HEK293T (cell line): Measurements from ENCODE around the gene TPX2.

Source experiments
- CTCF ChIA-PET: fragments of 350-600 bp; formaldehyde crosslinking; extraction: SDS; loops from one replicate; lab custom pipeline; 2021; ENCODE audit warnings: antibody characterized with exemption, inconsistent platforms; lab: Yijun Ruan, JAX
- POLR2A ChIA-PET: fragments of 350-600 bp; formaldehyde crosslinking; extraction: SDS; loops from one replicate; lab custom pipeline; 2020; ENCODE audit warnings: antibody characterized with exemption, inconsistent platforms; lab: Yijun Ruan, JAX
- DNase-seq: peaks from one replicate; pipeline ENCODE4 v3.0.0; 2012; ENCODE audit warnings: mixed read lengths; ENCODE audit errors: extremely low spot score
- ARNT ChIP-seq: fragments of 450-650 bp; IDR thresholded peaks from 2 replicates; pipeline ENCODE4 v1.6.1; 2017; ENCODE audit warnings: mild to moderate bottlenecking
- BHLHE40 ChIP-seq: fragments of 450-650 bp; IDR thresholded peaks from 2 replicates; pipeline ENCODE4 v1.6.1; 2016; ENCODE audit warnings: mild to moderate bottlenecking, moderate library complexity, borderline replicate concordance
- CTBP1 ChIP-seq: fragments of 450-650 bp; IDR thresholded peaks from 2 replicates; pipeline ENCODE4 v1.6.1; 2016; ENCODE audit warnings: borderline replicate concordance
- ELF4 ChIP-seq: fragments of 450-650 bp; IDR thresholded peaks from 2 replicates; pipeline ENCODE4 v1.6.1; 2017; ENCODE audit warnings: antibody characterized with exemption
- FOXA1 ChIP-seq: fragments of 450-650 bp; IDR thresholded peaks from 2 replicates; pipeline ENCODE4 v1.6.1; 2016; ENCODE audit warnings: mild to moderate bottlenecking
- FOXK2 ChIP-seq: fragments of 450-650 bp; IDR thresholded peaks from 2 replicates; pipeline ENCODE4 v1.6.1; 2016; ENCODE audit warnings: mild to moderate bottlenecking
- FOXM1 ChIP-seq: fragments of 450-650 bp; IDR thresholded peaks from 2 replicates; pipeline ENCODE4 v1.6.1; 2017; ENCODE audit warnings: mild to moderate bottlenecking, borderline replicate concordance
- HDGF ChIP-seq: fragments of 450-650 bp; IDR thresholded peaks from 2 replicates; pipeline ENCODE4 v1.6.1; 2017; ENCODE audit warnings: antibody characterized with exemption, borderline replicate concordance
- L3MBTL2 ChIP-seq: fragments of 450-650 bp; conservative IDR thresholded peaks from 2 replicates; pipeline ENCODE4 v1.6.1; 2016; ENCODE audit warnings: mild to moderate bottlenecking
- LEF1 ChIP-seq: fragments of 450-650 bp; IDR thresholded peaks from 2 replicates; pipeline ENCODE4 v1.6.1; 2017; ENCODE audit warnings: mild to moderate bottlenecking, borderline replicate concordance
- NFRKB ChIP-seq: fragments of 450-650 bp; IDR thresholded peaks from 2 replicates; pipeline ENCODE4 v1.6.1; 2016; ENCODE audit warnings: mild to moderate bottlenecking, moderate library complexity
- SP1 ChIP-seq: fragments of 450-650 bp; IDR thresholded peaks from 2 replicates; pipeline ENCODE4 v1.6.1; 2017
- SUZ12 ChIP-seq: fragments of 450-650 bp; IDR thresholded peaks from 2 replicates; pipeline ENCODE4 v1.6.1; 2016; ENCODE audit warnings: mild to moderate bottlenecking
- TARDBP ChIP-seq: fragments of 450-650 bp; IDR thresholded peaks from 2 replicates; pipeline ENCODE4 v1.6.1; 2016
- ZNF384 ChIP-seq: fragments of 450-650 bp; IDR thresholded peaks from 2 replicates; pipeline ENCODE4 v1.6.1; 2016
- TF ChIP-seq, protein P1 (sequence below): fragments of 450-650 bp; IDR thresholded peaks from 2 replicates; pipeline ENCODE4 v1.6.1; 2016

Gene TPX2

DNA sequence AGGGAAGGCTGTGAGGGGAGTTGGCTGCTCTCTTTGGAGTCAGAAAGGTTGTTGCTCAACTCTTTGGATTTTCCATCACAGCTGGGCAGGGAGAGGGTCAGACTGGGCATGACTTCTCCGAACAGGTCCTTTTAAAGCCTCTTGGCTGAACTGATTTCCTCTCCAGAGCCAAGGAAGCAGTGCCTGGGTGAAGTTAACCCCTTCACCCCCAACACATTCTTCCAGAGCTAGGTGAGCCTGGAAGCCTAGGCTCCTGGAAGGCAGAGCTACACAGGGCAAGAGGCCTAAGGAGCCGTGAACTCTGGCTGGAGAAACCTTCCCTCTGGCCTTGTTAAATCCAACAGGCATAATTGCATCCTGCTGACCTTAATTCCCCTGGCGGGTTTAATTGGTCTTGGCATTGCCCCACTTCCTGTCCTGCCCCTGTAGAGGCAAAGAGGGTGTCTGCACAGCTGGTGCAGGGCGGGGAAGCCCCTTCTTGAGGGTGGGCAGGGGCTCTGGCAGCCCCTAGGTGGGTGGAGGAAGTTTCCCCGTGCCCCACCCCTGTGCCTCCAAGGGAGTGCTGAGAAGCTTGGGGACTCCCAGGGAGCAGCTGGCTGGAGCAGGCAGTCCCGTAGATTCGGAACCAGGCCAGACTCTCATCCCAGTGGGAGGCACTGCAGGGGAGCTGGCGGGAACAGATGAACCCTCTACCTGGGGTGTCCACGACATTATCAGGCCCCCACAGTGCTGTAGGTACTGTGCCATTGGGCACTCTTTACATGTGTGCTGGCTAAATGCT is 76.5 kb downstream of the TPX2 start:
- ChIA-PET CTCF (interaction anchor here (1.7 kb wide), 1 partner anchor 31 kb away, joined by 4 read pairs; no protein-coding TSS in a partner anchor), POLR2A (no interaction called here)
- TF ChIP-seq ZNF384, result no peak
- no peak for TF ChIP-seq SUZ12
- no peak for TF ChIP-seq BHLHE40
- no peak for TF ChIP-seq ARNT
- no peak for TF ChIP-seq NFRKB
- TF ChIP-seq, protein P1, sequence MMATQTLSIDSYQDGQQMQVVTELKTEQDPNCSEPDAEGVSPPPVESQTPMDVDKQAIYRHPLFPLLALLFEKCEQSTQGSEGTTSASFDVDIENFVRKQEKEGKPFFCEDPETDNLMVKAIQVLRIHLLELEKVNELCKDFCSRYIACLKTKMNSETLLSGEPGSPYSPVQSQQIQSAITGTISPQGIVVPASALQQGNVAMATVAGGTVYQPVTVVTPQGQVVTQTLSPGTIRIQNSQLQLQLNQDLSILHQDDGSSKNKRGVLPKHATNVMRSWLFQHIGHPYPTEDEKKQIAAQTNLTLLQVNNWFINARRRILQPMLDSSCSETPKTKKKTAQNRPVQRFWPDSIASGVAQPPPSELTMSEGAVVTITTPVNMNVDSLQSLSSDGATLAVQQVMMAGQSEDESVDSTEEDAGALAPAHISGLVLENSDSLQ, result no peak
- no peak for TF ChIP-seq TARDBP
- TF ChIP-seq FOXA1, result no peak
- no peak for TF ChIP-seq CTBP1
- no peak for TF ChIP-seq L3MBTL2
- TF ChIP-seq ELF4, result no peak
- TF ChIP-seq FOXM1, result no peak
- no peak for TF ChIP-seq HDGF
- no peak for TF ChIP-seq FOXK2
- TF ChIP-seq SP1, result no peak
- TF ChIP-seq LEF1, result no peak
- no peak for DNase-seq

DNA sequence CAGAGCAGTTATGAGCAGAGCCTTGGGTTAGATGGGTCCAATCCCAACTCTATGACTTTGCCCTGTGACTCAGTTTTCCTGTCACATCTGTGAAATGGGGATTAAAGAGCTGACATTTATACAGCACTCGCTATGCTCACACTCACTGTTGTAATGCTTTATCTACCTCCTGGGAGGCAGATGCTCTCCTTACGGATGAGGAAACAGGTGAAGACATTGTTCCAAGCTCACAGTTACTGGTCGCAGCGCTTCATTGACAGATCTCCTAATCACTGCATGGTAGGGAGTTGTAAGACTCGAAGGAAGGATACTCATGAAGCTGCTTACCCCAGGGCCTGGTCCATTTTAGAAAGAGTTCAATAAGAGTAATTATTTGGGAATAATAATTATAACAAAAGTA is 77.1 kb downstream of the TPX2 start:
- TF ChIP-seq FOXM1 (no peak), SP1 (no peak), SUZ12 (no peak), NFRKB (no peak), HDGF (no peak), ELF4 (no peak), BHLHE40 (no peak), ZNF384 (no peak), FOXA1 (no peak)
- ChIA-PET CTCF (interaction anchor here (1.7 kb wide), 1 partner anchor 31 kb away, joined by 4 read pairs; no protein-coding TSS in a partner anchor), POLR2A (no interaction called here)
- DNase-seq, result no peak

DNA sequence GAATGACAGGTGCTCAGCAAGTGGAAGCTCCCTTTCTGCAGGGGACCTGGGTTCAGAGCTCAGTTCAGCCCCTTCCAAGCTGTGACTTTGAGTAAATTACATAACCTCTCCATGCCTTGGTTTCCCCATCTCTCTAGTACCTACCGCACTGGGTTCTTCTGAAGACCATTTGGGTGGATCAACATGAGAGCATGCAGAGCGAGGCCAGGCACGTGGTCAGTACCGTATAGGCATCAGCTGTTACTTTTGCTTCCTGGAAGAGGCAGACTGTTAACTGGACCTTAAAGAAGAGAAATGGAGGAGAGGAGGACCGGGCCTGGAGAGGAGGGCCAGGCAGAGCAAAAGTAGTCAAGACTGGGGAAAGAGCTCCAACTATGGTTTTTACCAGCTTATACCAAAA is 78.4 kb downstream of the TPX2 start:
- no peak for TF ChIP-seq SP1
- TF ChIP-seq FOXK2, result no peak
- TF ChIP-seq LEF1, result no peak
- TF ChIP-seq CTBP1, result no peak
- no peak for TF ChIP-seq HDGF
- no peak for TF ChIP-seq BHLHE40
- TF ChIP-seq L3MBTL2, result no peak
- TF ChIP-seq TARDBP, result no peak
- no peak for TF ChIP-seq FOXM1
- TF ChIP-seq, protein P1, result no peak
- no peak for TF ChIP-seq ZNF384
- no peak for TF ChIP-seq ARNT
- no peak for TF ChIP-seq FOXA1
- no peak for TF ChIP-seq SUZ12
- DNase-seq, result no peak
- ChIA-PET CTCF (interaction anchor here (1.5 to 1.7 kb wide), 2 partner anchors 29 to 214 kb away, joined by 3 to 4 read pairs; no protein-coding TSS in a partner anchor), POLR2A (no interaction called here)

DNA sequence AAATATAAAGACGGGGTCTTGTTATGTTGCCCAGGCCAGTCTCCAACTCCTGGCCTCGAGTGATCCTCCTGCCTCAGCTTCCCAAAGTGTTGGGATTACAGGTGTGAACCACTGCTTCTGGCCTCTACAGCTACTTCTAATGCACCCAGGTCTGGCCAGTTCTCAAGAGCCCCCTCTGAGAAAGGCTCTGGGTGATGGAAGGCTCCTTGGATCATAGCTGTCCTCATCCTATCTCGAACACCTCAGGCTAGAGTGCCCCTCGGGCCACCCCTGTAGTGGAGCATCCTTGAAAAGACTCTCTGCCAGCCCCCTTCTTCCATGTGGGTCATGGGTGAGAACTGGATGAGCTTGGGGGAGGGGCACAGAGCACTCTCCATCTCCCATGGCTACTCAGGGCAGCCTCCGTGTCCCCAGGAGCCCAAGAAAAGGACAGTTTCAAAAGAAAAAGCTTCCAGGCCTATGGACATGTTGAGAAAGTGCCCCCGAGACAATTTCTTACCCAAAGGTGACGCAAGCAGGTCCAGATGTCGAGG is 79.4 kb downstream of the TPX2 start:
- CTCF ChIA-PET, result interaction anchor here (1.5 kb wide), 1 partner anchor 213 kb away, joined by 3 read pairs; no protein-coding TSS in a partner anchor
- no peak for DNase-seq
- no peak for TF ChIP-seq TARDBP
- TF ChIP-seq L3MBTL2, result no peak
- TF ChIP-seq, protein P1, result no peak
- TF ChIP-seq HDGF, result no peak
- POLR2A ChIA-PET, result no interaction called here

DNA sequence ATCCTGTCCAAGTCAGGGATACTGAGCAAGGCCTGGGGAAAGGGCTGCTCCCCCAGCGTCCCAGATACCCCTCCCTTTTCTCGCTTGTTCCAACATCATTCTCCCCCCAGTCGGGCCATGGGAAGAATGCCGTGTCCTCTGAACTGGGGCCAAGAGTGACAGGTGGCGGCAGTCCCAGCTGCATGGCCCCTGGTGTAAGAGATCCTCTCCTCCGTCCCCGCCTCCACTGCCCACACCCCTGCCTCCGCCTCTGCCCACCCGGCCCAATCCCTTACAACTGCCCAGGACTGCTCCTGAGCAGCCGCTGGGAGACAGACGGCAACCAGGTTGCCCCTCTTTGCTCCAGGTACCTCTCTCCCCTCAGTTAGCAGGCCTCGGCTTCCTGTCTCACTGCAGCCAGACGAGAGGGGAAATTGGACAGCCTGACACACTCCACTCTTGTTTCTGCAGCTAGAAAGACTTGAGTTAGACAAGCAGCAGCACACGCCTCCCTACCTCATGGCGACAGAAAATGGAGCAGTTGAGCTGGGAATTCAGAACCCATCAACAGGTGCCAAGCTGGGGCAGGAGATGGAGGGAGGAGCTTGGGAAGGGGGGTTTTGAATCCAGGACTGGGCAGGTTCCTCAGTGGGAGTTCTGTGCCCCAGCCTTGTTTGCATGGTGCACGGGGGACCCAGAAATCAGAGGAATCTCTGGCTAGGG is 80.1 kb downstream of the TPX2 start, which contains the start of gene MYLK2:
Gene MYLK2, plus strand, starts transcription at position 274 of the 702 bp plus-strand sequence. Its CDS starts 225 bp downstream, at position 499.
- CTCF ChIA-PET, result interaction anchor here (1.5 kb wide), 1 partner anchor 212 kb away, joined by 3 read pairs; no protein-coding TSS in a partner anchor

More for the DNA sequence above, 80.1 kb downstream of the TPX2 start, which contains the start of gene MYLK2:
- POLR2A ChIA-PET, result no interaction called here
- TF ChIP-seq NFRKB (no peak), BHLHE40 (no peak), L3MBTL2 (no peak), ARNT (no peak), FOXA1 (no peak), SP1 (no peak), FOXK2 (no peak), ZNF384 (no peak), CTBP1 (no peak), SUZ12 (no peak), FOXM1 (no peak), ELF4 (no peak), LEF1 (no peak), TARDBP (no peak)
- TF ChIP-seq, protein P1, result no peak
- no peak for DNase-seq
